HepG2 (cell line): Measurements from ENCODE around the gene GAS6. TPM values are rescaled to one million over a fixed set of nuclear protein-coding genes. Genes with fewer than 3 reads are reported as not detected.
A peak's percentile ranks its signal among the peaks of the same experiment; 100 is the strongest.

Experiments used
- ATAC-seq: fragments of 200-7000 bp; cut with Tn5 transposase; 3 replicates; pipeline ENCODE4 v1.9.1; 2020; ENCODE audit warnings: mild to moderate bottlenecking, moderate library complexity
- BruUV-seq: library from RNA; stranded (reverse); fragments of 400-500 nt; replicated peaks from 2 replicates; lab custom pipeline; 2021; lab: Mats Ljungman, UMichigan
- CTCF ChIA-PET: fragments of 300-600 bp; formaldehyde crosslinking; extraction: SDS; loops from one replicate; lab custom pipeline; 2021; ENCODE audit warnings: low total read pairs, inconsistent platforms, low intra/inter-chr PET ratio; lab: Yijun Ruan, JAX
- POLR2A ChIA-PET: fragments of 350-600 bp; sonication (Branson Sonifier 250); formaldehyde crosslinking; loops from one replicate; lab custom pipeline; 2020; ENCODE audit warnings: antibody characterized with exemption, inconsistent platforms; lab: Yijun Ruan, JAX
- DNase-seq: peaks from one replicate; pipeline ENCODE4 v3.0.0-alpha.2; 2015; ENCODE audit warnings: low spot score
- FAIRE-seq: peaks from 3 replicates; lab custom pipeline; 2011; peaks lifted over from hg19 to GRCh38; lab: Jason Lieb, UNC
- H2AFZ ChIP-seq: one replicate; pipeline ENCODE4 v1.6.1; 2011; ENCODE audit warnings: low read length, inconsistent platforms
- H3K27ac ChIP-seq: fragments of 300-600 bp; 3 replicates; pipeline ENCODE4 v1.8.0; 2011; ENCODE audit warnings: mixed run types, mild to moderate bottlenecking, mixed read lengths, low read length, inconsistent platforms; ENCODE audit not compliant: insufficient read depth; ENCODE audit errors: extremely low read length
- H3K27me3 ChIP-seq, 2 experiments: fragments of 200-600 bp in 1 of 2; 2 replicates in 1 of 2; 3 replicates in 1 of 2; pipeline versions ENCODE4 v1.6.0 to v1.8.0; 2011; ENCODE audit warnings: low read length in 2 of 2, mild to moderate bottlenecking in 2 of 2, moderate library complexity in 2 of 2, inconsistent platforms in 1 of 2; ENCODE audit not compliant: insufficient read depth in 2 of 2, control insufficient read depth in 1 of 2
- H3K36me3 ChIP-seq, 2 experiments: fragments of 200-600 bp in 1 of 2; replicated peaks in 1 of 2; 2 replicates in 1 of 2; 3 replicates in 1 of 2; pipeline versions ENCODE4 v1.5.1 to v1.8.0; 2011; ENCODE audit warnings: low read length in 2 of 2, inconsistent platforms in 1 of 2; ENCODE audit not compliant: insufficient read depth in 2 of 2, control insufficient read depth in 1 of 2
- H3K4me1 ChIP-seq: 2 replicates; pipeline ENCODE4 v1.5.1; 2012; ENCODE audit warnings: low read length, inconsistent platforms; ENCODE audit not compliant: insufficient read depth
- H3K4me2 ChIP-seq: 2 replicates; pipeline ENCODE4 v1.6.0; 2011; ENCODE audit warnings: low read depth, low read length, inconsistent platforms
- H3K4me3 ChIP-seq, 3 experiments: fragments of 200-600 bp in 1 of 3; sonication (generic), shearing (Covaris generic) in 1 of 3; replicated peaks in 1 of 3; 2 replicates each; pipeline ENCODE4 v1.5.1; 2011 to 2016; ENCODE audit warnings: low read length in 3 of 3, inconsistent platforms in 2 of 3, low read depth in 2 of 3, mild to moderate bottlenecking in 2 of 3, control low read depth in 1 of 3, mixed read lengths in 1 of 3; ENCODE audit not compliant: insufficient read depth in 1 of 3
- H3K79me2 ChIP-seq: one replicate; pipeline ENCODE4 v1.6.1; 2011; ENCODE audit warnings: low read length, inconsistent platforms; ENCODE audit not compliant: insufficient read depth
- H3K9ac ChIP-seq: 2 replicates; pipeline ENCODE4 v1.6.0; 2011; ENCODE audit warnings: mild to moderate bottlenecking, low read depth, low read length, inconsistent platforms; ENCODE audit not compliant: insufficient read depth
- H3K9me3 ChIP-seq: 2 replicates; pipeline ENCODE4 v1.5.1; 2012; ENCODE audit warnings: mild to moderate bottlenecking, low read length
- H4K20me1 ChIP-seq: 2 replicates; pipeline ENCODE4 v1.6.0; 2011; ENCODE audit warnings: inconsistent platforms, mild to moderate bottlenecking, low read length, moderate library complexity; ENCODE audit not compliant: insufficient read depth
- CTCF ChIP-seq: sonication (generic); formaldehyde crosslinking; IDR thresholded peaks from 2 replicates; pipeline ENCODE4 v1.5.0; 2020; ENCODE audit warnings: mild to moderate bottlenecking, missing genetic modification reagents, moderate library complexity
- HINFP ChIP-seq: sonication (generic); formaldehyde crosslinking; IDR thresholded peaks from 2 replicates; pipeline ENCODE4 v1.4.0; 2020; ENCODE audit warnings: low read depth, mild to moderate bottlenecking, missing genetic modification reagents
- IRX3 ChIP-seq: sonication (generic); formaldehyde crosslinking; IDR thresholded peaks from 2 replicates; pipeline ENCODE4 v1.8.1; 2023; ENCODE audit warnings: mild to moderate bottlenecking, low read depth, missing genetic modification reagents, borderline replicate concordance
- ZBTB1 ChIP-seq: sonication (generic); formaldehyde crosslinking; IDR thresholded peaks from 2 replicates; pipeline ENCODE4 v1.4.0; 2020; ENCODE audit warnings: missing genetic modification reagents, borderline replicate concordance
- ZNF18 ChIP-seq: sonication (generic); formaldehyde crosslinking; IDR thresholded peaks from 2 replicates; pipeline ENCODE4 v1.8.0; 2022; ENCODE audit warnings: mild to moderate bottlenecking, missing genetic modification reagents; ENCODE audit not compliant: insufficient replicate concordance
- ZNF761 ChIP-seq: sonication (generic); formaldehyde crosslinking; conservative IDR thresholded peaks from 2 replicates; pipeline ENCODE4 v1.4.0; 2020; ENCODE audit warnings: mild to moderate bottlenecking, missing genetic modification reagents
- WGBS: methylation state at CpG from one replicate; pipeline ENCODE4 v1.1.6; 2017; ENCODE audit warnings: low lambda C conversion rate; 5-methylcytosine and 5-hydroxymethylcytosine counted together
- in situ Hi-C: cut with HindIII; loops from 2 replicates; pipeline ENCODE4 v1.10.0; 2017; ENCODE audit warnings: low pct_unique_long_range_greater_than_20kb; ENCODE audit not compliant: extremely low pct_ligation_motif_present
- intact Hi-C: fragments of 100-400 bp; cut with micrococcal nuclease; formaldehyde crosslinking; loops from one replicate; pipeline ENCODE4 v1.10.0; 2022; ENCODE audit not compliant: unreplicated experiment
- polyA plus RNA-seq, 8 experiments: library from polyadenylated mRNA; depleted of rRNA in 3 of 8; stranded (reverse) in 7 of 8; unstranded in 1 of 8; fragments of >200 nt; fragmentation: Illumina TruSeq in 4 of 8; extraction: Trizol in 4 of 8; gene quantifications; 2 replicates each; pipeline versions ENCODE4 v1.2.1 to v1.2.3, GENCODE V29; 2011 to 2016; ENCODE audit warnings: low read depth in 4 of 8, missing spikeins in 1 of 8, mixed read lengths in 1 of 8; ENCODE audit not compliant: insufficient read depth in 1 of 8
- total RNA-seq, 5 experiments: library from RNA; depleted of rRNA; stranded (reverse); fragments of >200 nt; fragmentation: Illumina TruSeq; extraction: Trizol; gene quantifications; 2 replicates each; pipeline ENCODE4 v1.2.3, GENCODE V29; 2016; ENCODE audit warnings: low read depth in 1 of 5

Gene GAS6
- total and polyA plus RNA-seq, 2 of the 13 experiments (the other 11 are each of a cell fraction or from before 2014, with no cell fraction given), result 0.09 to 0.24 TPM

GRCh38 chr13:113897966-113898365 is 34.1 kb upstream of the GAS6 start (continued):
- TF ChIP-seq CTCF (CRISPR knock-in tag) (no peak), ZNF761 (CRISPR knock-in tag) (no peak)
- TF ChIP-seq, all 625 proteins: peak for 0

- ChIA-PET CTCF (no interaction called here), POLR2A (no interaction called here)
- in situ Hi-C loops (no loop called here), intact Hi-C loops (no loop called here)
- H3K27ac ChIP-seq, result no peak overlapping the region
- H3K27me3 ChIP-seq, result peaks cover 2 to 29% of the 10 kb centered on the region in 2 experiments; a peak in 4 of 5 replicates
- H3K4me1 ChIP-seq, result no peaks in the 10 kb centered on the region
- H3K9ac ChIP-seq, result no peak overlapping the region
- H3K4me2 ChIP-seq, result no peak overlapping the region
- no peaks in the 10 kb centered on the region for H4K20me1 ChIP-seq
- TF ChIP-seq ZNF18 (CRISPR knock-in tag) (no peak), ZBTB1 (CRISPR knock-in tag) (no peak), IRX3 (CRISPR knock-in tag) (no peak), HINFP (no peak)
- no peak overlapping the region for H2AFZ ChIP-seq
- H3K79me2 ChIP-seq, result no peaks in the 10 kb centered on the region
- no peak overlapping the region for H3K4me3 ChIP-seq
- no TSS peak for BruUV-seq
- DNase-seq, result peak; percentile 3
- H3K36me3 ChIP-seq, result no peaks in the 10 kb centered on the region
- no peak for FAIRE-seq
- no peaks in the 10 kb centered on the region for H3K9me3 ChIP-seq
- ATAC-seq, result no peak
- WGBS, result 2% methylated on average over 4 of the region's 4 CpGs
Measured at GRCh38 chr13:113897161-113897560, 33.3 kb upstream of the GAS6 start.
